ENCODE data around the gene GABRB2.

GRCh38 chr5:161340012-161340411 is 206.5 kb downstream of the GABRB2 start:
- TF ChIP-seq CTCF (IDR thresholded peaks at IDR 0.05; ENCODE audit: insufficient read depth, low read depth, low read length) (no peak), EZH2 (IDR thresholded peaks at IDR 0.05; ENCODE audit: insufficient read depth, low read length) (no peak)

Data from astrocyte (in vitro differentiated cells and primary cell).